IPS-15b (cell line): ENCODE data around the gene ARL11.

Source experiments
- H3K27me3 ChIP-seq: one replicate; pipeline ENCODE4 v1.6.1; 2013; ENCODE audit warnings: low read length; ENCODE audit not compliant: control insufficient read depth, insufficient read depth
- H3K36me3 ChIP-seq: one replicate; pipeline ENCODE4 v1.6.1; 2013; ENCODE audit warnings: low read length; ENCODE audit not compliant: control insufficient read depth, insufficient read depth
- H3K4me1 ChIP-seq: one replicate; pipeline ENCODE4 v1.6.1; 2013; ENCODE audit warnings: mild to moderate bottlenecking, low read length; ENCODE audit not compliant: control insufficient read depth, insufficient read depth
- H3K4me3 ChIP-seq: one replicate; pipeline ENCODE4 v1.5.1; 2013; ENCODE audit warnings: low read depth, low read length
- H3K9ac ChIP-seq: one replicate; pipeline ENCODE4 v1.6.1; 2013; ENCODE audit warnings: low read depth, mild to moderate bottlenecking, low read length
- H3K9me3 ChIP-seq: one replicate; pipeline ENCODE4 v1.6.1; 2013; ENCODE audit warnings: mild to moderate bottlenecking, low read length; ENCODE audit not compliant: control insufficient read depth, insufficient read depth

Gene ARL11

DNA sequence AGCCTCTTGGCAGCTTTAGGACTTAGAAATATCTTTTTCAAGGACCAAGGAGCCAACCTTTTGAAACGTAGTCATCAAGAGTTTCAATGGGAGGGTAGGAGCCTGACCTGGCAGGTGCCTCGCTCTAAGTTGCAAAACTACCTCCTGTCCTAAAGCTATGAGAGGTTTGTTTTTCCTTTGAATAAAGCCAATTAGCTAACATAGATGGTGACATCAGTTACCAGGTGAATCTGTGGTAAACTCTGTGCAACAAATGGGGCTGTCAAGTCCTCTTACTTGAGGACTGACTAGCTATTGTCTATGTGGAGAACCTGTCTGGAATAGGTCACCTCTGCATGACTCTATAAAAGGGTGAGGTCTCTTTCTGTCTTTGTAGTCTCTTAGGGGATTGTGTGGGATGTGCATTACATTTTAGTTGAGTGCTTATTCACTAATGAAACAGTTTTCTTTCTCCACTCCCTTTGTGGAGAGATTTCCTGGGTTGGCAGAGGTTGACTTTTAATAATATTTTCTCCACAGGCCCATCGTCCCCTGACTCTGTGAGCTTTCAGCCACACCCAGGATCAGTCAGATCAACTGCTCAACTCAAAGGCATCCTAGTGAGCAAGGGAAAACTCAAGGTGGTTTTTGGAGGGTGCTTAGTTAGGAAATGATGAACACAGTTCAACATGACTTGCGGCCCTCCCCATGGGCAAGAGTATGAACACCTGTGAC is 9.9 kb downstream of the ARL11 start:
- H3K9me3 ChIP-seq, result no peaks in the 10 kb centered on the region
- H3K27me3 ChIP-seq, result no peaks in the 10 kb centered on the region
- H3K4me1 ChIP-seq, result peaks cover 13% of the 10 kb centered on the region
- H3K36me3 ChIP-seq, result no peaks in the 10 kb centered on the region
- H3K4me3 ChIP-seq, result no peak overlapping the region
- H3K9ac ChIP-seq, result no peak overlapping the region

DNA sequence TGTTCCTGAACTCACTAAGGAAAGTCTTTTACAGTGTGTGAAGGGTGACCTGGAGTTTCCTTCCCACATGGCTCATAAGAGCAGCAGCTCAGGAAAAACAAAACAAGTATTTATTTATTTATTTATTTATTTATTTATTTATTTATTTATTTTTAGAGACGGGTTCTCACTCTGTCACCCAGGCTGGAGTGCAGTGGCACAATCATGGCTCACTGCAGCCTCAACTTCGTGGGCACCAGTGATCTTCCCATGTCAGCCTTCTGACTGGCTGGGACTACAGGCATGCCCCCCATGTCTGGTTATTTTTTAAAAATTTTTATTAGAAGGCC is 10.4 kb downstream of the ARL11 start:
- H3K4me3 ChIP-seq, result no peak overlapping the region
- H3K9me3 ChIP-seq, result no peaks in the 10 kb centered on the region
- H3K27me3 ChIP-seq, result no peaks in the 10 kb centered on the region
- peaks cover 13% of the 10 kb centered on the region for H3K4me1 ChIP-seq
- H3K9ac ChIP-seq, result no peak overlapping the region
- H3K36me3 ChIP-seq, result no peaks in the 10 kb centered on the region

GRCh38 chr13:49641801-49642291 is 13.5 kb downstream of the ARL11 start:
- H3K9me3 ChIP-seq, result no peaks in the 10 kb centered on the region
- no peaks in the 10 kb centered on the region for H3K36me3 ChIP-seq
- no peaks in the 10 kb centered on the region for H3K27me3 ChIP-seq
- no peak overlapping the region for H3K9ac ChIP-seq
- no peak overlapping the region for H3K4me3 ChIP-seq
- H3K4me1 ChIP-seq, result no peaks in the 10 kb centered on the region

GRCh38 chr13:49643035-49643646 is 14.8 kb downstream of the ARL11 start:
- no peak overlapping the region for H3K9ac ChIP-seq
- H3K4me1 ChIP-seq, result no peaks in the 10 kb centered on the region
- H3K36me3 ChIP-seq, result no peaks in the 10 kb centered on the region
- H3K4me3 ChIP-seq, result no peak overlapping the region
- no peaks in the 10 kb centered on the region for H3K9me3 ChIP-seq
- no peaks in the 10 kb centered on the region for H3K27me3 ChIP-seq

DNA sequence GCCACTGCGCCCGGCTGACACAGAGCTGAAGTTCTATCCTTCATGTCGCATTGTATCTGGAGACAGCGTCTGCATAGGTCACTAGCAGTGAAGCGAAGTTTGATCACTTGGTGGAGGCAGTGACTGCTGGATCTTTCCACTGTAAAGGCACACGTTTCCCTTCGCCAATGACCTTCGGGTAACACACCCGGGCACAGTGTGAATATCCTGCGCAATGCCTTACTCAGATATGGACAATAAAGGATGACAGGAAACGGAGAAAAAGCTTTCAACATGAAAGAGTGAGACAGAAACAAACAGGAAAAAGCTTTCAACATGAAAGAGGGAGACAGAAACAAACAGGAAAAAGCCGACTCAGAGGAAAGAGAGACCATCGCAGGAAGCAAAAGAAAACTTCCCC is 17.1 kb downstream of the ARL11 start:
- no peak overlapping the region for H3K9ac ChIP-seq
- H3K9me3 ChIP-seq, result no peaks in the 10 kb centered on the region
- H3K27me3 ChIP-seq, result no peaks in the 10 kb centered on the region
- no peaks in the 10 kb centered on the region for H3K4me1 ChIP-seq
- H3K4me3 ChIP-seq, result no peak overlapping the region
- H3K36me3 ChIP-seq, result no peaks in the 10 kb centered on the region

- H3K4me1 ChIP-seq, result no peaks in the 10 kb centered on the region
- H3K27me3 ChIP-seq, result no peaks in the 10 kb centered on the region
- H3K4me3 ChIP-seq, result no peak overlapping the region
- H3K9ac ChIP-seq, result no peak overlapping the region
- no peaks in the 10 kb centered on the region for H3K36me3 ChIP-seq
- no peaks in the 10 kb centered on the region for H3K9me3 ChIP-seq
These were observed 18.4 kb downstream of the ARL11 start for GRCh38 chr13:49646688-49647087.

DNA sequence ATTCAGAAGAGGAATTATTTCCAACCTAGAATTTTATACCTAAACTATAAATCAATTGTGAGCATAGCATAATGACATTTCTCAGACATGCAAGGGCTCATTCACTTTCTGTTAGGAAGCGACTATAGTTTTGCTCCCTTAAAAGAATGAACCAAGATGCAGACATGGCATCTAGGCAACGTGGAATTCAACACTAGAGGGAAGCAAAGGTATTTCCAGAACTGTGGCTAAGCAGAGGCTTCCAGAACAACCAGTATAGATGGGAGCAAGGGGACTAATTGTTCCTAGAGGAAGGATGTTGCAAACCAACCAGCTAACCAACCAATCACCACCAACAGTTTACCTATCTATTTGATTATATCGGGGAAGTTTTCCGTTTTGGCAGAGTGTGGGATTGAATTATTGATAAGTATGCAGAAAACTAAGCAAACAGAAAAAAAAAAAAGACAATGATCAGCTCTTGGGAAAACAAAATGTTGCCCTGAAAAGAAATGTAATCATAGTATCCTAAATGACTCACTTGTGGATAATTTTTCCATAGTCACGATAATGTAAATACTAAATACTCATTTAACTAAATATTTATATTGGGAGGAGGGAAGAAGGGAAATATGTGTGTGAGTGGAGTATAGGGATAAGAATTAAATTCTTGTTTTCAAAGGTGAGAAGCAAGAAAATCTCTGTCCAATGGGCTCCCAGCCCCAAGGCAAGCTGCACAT is 21.1 kb downstream of the ARL11 start:
- Histone ChIP-seq H3K9ac (no peak overlapping the region), H3K4me3 (no peak overlapping the region), H3K27me3 (no peaks in the 10 kb centered on the region), H3K4me1 (no peaks in the 10 kb centered on the region), H3K36me3 (no peaks in the 10 kb centered on the region), H3K9me3 (no peaks in the 10 kb centered on the region)

DNA sequence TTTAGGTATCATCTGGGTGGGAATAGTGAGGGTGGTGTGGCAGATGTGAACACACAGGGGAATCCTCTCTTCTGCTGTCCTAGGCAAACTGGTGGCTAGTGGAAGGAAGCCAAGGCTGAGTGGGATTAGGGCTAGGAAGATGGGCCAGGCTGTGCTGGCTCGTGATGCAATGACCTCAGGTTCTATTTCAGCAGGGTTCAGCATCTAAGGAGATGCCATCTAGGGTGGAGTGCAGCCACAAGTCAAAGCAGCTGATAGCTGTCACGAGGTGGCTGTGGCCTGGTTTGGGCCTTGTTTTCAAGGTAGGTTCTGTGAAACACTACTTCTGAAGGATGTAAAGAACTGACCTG is 21.6 kb downstream of the ARL11 start:
- Histone ChIP-seq H3K9me3 (no peaks in the 10 kb centered on the region), H3K27me3 (no peaks in the 10 kb centered on the region), H3K4me3 (no peak overlapping the region), H3K9ac (no peak overlapping the region), H3K36me3 (no peaks in the 10 kb centered on the region), H3K4me1 (no peaks in the 10 kb centered on the region)

GRCh38 chr13:49651570-49652354 is 23.5 kb downstream of the ARL11 start:
- Histone ChIP-seq H3K4me3 (no peak overlapping the region), H3K9ac (no peak overlapping the region), H3K36me3 (no peaks in the 10 kb centered on the region), H3K9me3 (no peaks in the 10 kb centered on the region), H3K27me3 (no peaks in the 10 kb centered on the region), H3K4me1 (no peaks in the 10 kb centered on the region)

- H3K4me3 ChIP-seq, result no peak overlapping the region
- H3K4me1 ChIP-seq, result no peaks in the 10 kb centered on the region
- no peaks in the 10 kb centered on the region for H3K9me3 ChIP-seq
- no peak overlapping the region for H3K9ac ChIP-seq
- no peaks in the 10 kb centered on the region for H3K27me3 ChIP-seq
- H3K36me3 ChIP-seq, result no peaks in the 10 kb centered on the region
These were observed 24.3 kb downstream of the ARL11 start for GRCh38 chr13:49652355-49653305.

DNA sequence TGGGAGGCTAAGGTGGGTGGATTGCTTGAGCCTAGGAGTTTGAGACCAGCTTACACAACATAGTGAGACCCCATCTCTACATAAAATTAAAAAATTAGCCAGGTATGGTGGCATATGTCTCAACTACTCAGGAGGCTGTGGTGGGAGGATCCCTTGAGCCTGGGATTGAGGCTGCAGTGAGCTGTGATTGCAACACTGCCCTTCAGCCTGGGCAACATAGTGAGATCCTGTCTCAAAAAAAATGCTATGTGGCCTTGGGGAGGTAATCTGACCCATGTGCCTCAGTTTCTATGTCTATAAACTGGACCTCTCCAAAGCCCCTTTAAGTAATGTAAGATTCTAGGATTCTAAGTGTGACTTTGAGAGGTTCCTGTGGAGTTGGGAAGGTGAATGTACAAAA is 25.2 kb downstream of the ARL11 start:
- Histone ChIP-seq H3K27me3 (no peaks in the 10 kb centered on the region), H3K4me1 (no peaks in the 10 kb centered on the region), H3K4me3 (no peak overlapping the region), H3K9ac (no peak overlapping the region), H3K36me3 (no peaks in the 10 kb centered on the region), H3K9me3 (no peaks in the 10 kb centered on the region)
